ENCODE data around the gene SAMD10.

Gene SAMD10

GRCh38 chr20:64003960-64004725 is 24.7 kb upstream of the SAMD10 start:
- no peaks in the 10 kb centered on the region for H3K27me3 ChIP-seq (ENCODE audit: control insufficient read depth, insufficient read depth, low read length)
- H3K4me2 ChIP-seq (ENCODE audit: low read length) = no peak overlapping the region
- no peak overlapping the region for H3K9ac ChIP-seq
- TF ChIP-seq, protein P1, sequence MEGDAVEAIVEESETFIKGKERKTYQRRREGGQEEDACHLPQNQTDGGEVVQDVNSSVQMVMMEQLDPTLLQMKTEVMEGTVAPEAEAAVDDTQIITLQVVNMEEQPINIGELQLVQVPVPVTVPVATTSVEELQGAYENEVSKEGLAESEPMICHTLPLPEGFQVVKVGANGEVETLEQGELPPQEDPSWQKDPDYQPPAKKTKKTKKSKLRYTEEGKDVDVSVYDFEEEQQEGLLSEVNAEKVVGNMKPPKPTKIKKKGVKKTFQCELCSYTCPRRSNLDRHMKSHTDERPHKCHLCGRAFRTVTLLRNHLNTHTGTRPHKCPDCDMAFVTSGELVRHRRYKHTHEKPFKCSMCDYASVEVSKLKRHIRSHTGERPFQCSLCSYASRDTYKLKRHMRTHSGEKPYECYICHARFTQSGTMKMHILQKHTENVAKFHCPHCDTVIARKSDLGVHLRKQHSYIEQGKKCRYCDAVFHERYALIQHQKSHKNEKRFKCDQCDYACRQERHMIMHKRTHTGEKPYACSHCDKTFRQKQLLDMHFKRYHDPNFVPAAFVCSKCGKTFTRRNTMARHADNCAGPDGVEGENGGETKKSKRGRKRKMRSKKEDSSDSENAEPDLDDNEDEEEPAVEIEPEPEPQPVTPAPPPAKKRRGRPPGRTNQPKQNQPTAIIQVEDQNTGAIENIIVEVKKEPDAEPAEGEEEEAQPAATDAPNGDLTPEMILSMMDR (IDR thresholded peaks at IDR 0.05) = no peak
- no peak overlapping the region for H3K27ac ChIP-seq
- no peaks in the 10 kb centered on the region for H3K9me3 ChIP-seq (ENCODE audit: control insufficient read depth, low read length)
- no peaks in the 10 kb centered on the region for H3K36me3 ChIP-seq (ENCODE audit: control insufficient read depth, insufficient read depth, low read length)
- peaks cover 37% of the 10 kb centered on the region for H3K79me2 ChIP-seq
- H2AFZ ChIP-seq = no peak overlapping the region
- no peak overlapping the region for H3K4me3 ChIP-seq (ENCODE audit: low read depth, low read length)
- H3K4me1 ChIP-seq = no peaks in the 10 kb centered on the region

DNA sequence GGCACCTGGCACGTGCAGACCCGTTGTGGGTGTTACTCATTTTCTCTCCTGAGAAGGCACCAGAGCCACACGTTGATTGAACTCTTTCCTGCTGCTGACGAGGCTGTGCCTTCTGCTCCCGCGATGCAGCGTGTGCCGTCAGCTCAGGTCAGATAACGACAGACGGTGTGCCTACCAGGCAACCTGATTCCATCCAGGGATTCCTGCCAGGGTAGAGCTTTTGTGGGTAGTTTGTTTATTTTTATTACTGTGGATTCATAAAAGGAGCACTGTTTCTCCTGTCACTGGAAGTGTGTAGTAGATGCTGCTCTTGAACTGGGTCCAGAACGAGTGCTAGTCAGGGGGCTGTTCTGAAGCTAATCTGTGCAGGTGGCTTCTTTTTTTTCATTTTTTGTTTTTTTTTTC is 22.2 kb upstream of the SAMD10 start:
- Histone ChIP-seq H3K9me3 (ENCODE audit: control insufficient read depth, low read length) (no peaks in the 10 kb centered on the region), H3K9ac (no peak overlapping the region), H3K27ac (no peak overlapping the region), H3K27me3 (ENCODE audit: control insufficient read depth, insufficient read depth, low read length) (no peaks in the 10 kb centered on the region), H3K4me3 (ENCODE audit: low read depth, low read length) (no peak overlapping the region), H3K4me2 (ENCODE audit: low read length) (no peak overlapping the region), H3K79me2 (peaks cover 21% of the 10 kb centered on the region), H3K4me1 (no peaks in the 10 kb centered on the region), H3K36me3 (ENCODE audit: control insufficient read depth, insufficient read depth, low read length) (no peaks in the 10 kb centered on the region), H2AFZ (no peak overlapping the region)
- TF ChIP-seq, protein P1 (IDR thresholded peaks at IDR 0.05) = no peak

DNA sequence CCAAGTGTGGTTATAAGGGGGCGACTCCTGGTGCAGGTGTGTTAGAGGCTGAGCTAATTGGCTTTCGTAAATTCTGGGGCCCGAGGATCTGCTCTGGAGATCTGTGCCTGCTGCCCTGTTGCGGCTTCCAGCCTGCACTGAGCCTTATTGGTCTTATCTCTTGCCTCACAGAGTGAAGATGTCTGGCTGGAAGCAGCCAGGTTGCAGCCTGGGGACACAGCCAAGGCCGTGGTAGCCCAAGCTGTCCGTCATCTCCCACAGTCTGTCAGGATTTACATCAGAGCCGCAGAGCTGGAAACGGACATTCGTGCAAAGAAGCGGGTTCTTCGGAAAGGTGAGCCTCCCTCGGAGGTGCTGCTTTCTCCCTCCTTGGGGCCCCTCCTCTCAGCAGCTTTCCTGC is 21.5 kb upstream of the SAMD10 start:
- H3K36me3 ChIP-seq (ENCODE audit: control insufficient read depth, insufficient read depth, low read length) = no peaks in the 10 kb centered on the region

DNA sequence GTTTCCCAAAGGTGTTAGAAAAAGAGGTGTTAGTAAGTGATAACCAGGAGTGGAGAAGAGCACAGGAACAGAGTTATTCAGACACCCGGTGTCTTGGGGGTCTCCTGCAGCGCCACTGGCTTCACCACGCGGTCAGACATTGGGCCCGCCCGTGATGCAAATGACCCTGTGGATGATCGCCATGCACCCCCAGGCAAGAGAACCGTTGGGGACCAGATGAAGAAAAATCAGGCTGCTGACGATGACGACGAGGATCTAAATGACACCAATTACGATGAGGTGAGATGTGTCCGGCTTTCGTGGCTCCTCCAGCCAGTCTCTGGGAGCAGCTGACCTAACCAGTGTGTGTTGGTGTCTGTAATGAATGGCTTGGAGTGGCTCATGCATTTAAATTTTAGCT is 3.5 kb upstream of the SAMD10 start:
- Histone ChIP-seq H3K9me3 (ENCODE audit: control insufficient read depth, low read length) (no peaks in the 10 kb centered on the region), H3K36me3 (ENCODE audit: control insufficient read depth, insufficient read depth, low read length) (no peaks in the 10 kb centered on the region), H3K79me2 (peaks cover 11% of the 10 kb centered on the region), H3K9ac (no peak overlapping the region), H3K4me2 (ENCODE audit: low read length) (no peak overlapping the region), H3K4me3 (ENCODE audit: low read depth, low read length) (no peak overlapping the region), H3K27ac (no peak overlapping the region), H3K27me3 (ENCODE audit: control insufficient read depth, insufficient read depth, low read length) (no peaks in the 10 kb centered on the region), H2AFZ (no peak overlapping the region), H3K4me1 (peaks cover 11% of the 10 kb centered on the region)
- TF ChIP-seq, protein P1 (IDR thresholded peaks at IDR 0.05) = no peak

More for the DNA sequence above, 21.5 kb upstream of the SAMD10 start:
- Histone ChIP-seq H3K79me2 (peaks cover 16% of the 10 kb centered on the region), H3K4me1 (no peaks in the 10 kb centered on the region), H3K4me3 (ENCODE audit: low read depth, low read length) (no peak overlapping the region), H2AFZ (no peak overlapping the region), H3K27ac (no peak overlapping the region), H3K9ac (no peak overlapping the region), H3K4me2 (ENCODE audit: low read length) (no peak overlapping the region), H3K27me3 (ENCODE audit: control insufficient read depth, insufficient read depth, low read length) (no peaks in the 10 kb centered on the region), H3K9me3 (ENCODE audit: control insufficient read depth, low read length) (no peaks in the 10 kb centered on the region)
- TF ChIP-seq, protein P1 (IDR thresholded peaks at IDR 0.05) = no peak

Measured in parathyroid adenoma (tissue), 2 donors.